H1 (cell line): ENCODE results near the gene OR13J1. TPM values are rescaled to one million over a fixed set of nuclear protein-coding genes. Genes with fewer than 3 reads are reported as not detected.

Experiments
- CTCF ChIA-PET: fragments of 300-600 bp; sonication (Branson Sonifier 250); formaldehyde crosslinking; loops from one replicate; lab custom pipeline; 2021; ENCODE audit not compliant: partially characterized antibody; lab: Charles Lee
- POLR2A ChIA-PET: fragments of 300-600 bp; sonication (Branson Sonifier 250); formaldehyde crosslinking; loops from one replicate; lab custom pipeline; 2021; ENCODE audit warnings: inconsistent platforms; ENCODE audit not compliant: partially characterized antibody; lab: Charles Lee
- DNase-seq, 2 experiments: peaks; one replicate each; pipeline versions ENCODE4 v3.0.0 to v3.0.0-alpha.2; 2010 to 2022; ENCODE audit warnings: low spot score in 2 of 2, low read depth in 1 of 2, mixed read lengths in 1 of 2
- FAIRE-seq: peaks from 2 replicates; lab custom pipeline; 2011; peaks lifted over from hg19 to GRCh38; lab: Jason Lieb, UNC
- H2AFZ ChIP-seq: 2 replicates; pipeline ENCODE4 v1.8.1; 2012; ENCODE audit warnings: low read length, inconsistent platforms
- H2AK5ac ChIP-seq: 2 replicates; pipeline ENCODE4 v1.6.1; 2013; ENCODE audit warnings: low read depth, low read length
- H2BK120ac ChIP-seq: replicated peaks from 2 replicates; pipeline ENCODE3; 2013; ENCODE audit warnings: low read depth, low read length, inconsistent platforms
- H2BK12ac ChIP-seq: 2 replicates; pipeline ENCODE4 v1.6.1; 2013; ENCODE audit warnings: low read depth, low read length
- H2BK15ac ChIP-seq: 2 replicates; pipeline ENCODE4 v1.6.1; 2013; ENCODE audit warnings: low read length
- H2BK20ac ChIP-seq: 2 replicates; pipeline ENCODE4 v1.6.1; 2013; ENCODE audit warnings: low read length
- H2BK5ac ChIP-seq: 2 replicates; pipeline ENCODE4 v1.6.1; 2013; ENCODE audit warnings: low read depth, low read length
- H3K14ac ChIP-seq: 2 replicates; pipeline ENCODE4 v1.6.1; 2013; ENCODE audit warnings: inconsistent platforms; ENCODE audit not compliant: insufficient read length
- H3K18ac ChIP-seq: 2 replicates; pipeline ENCODE4 v1.6.1; 2013; ENCODE audit warnings: low read length; ENCODE audit errors: extremely low read depth
- H3K23ac ChIP-seq: 2 replicates; pipeline ENCODE4 v1.6.1; 2013; ENCODE audit warnings: inconsistent platforms; ENCODE audit not compliant: insufficient read length
- H3K23me2 ChIP-seq: 2 replicates; pipeline ENCODE4 v1.6.1; 2013; ENCODE audit warnings: low read depth, low read length
- H3K27ac ChIP-seq: 2 replicates; pipeline ENCODE4 v1.6.1; 2011; ENCODE audit warnings: low read depth, low read length, inconsistent platforms
- H3K27me3 ChIP-seq, 4 experiments: replicated peaks in 1 of 4; 1 replicate in 1 of 4; 2 replicates in 3 of 4; pipeline versions ENCODE4 v1.6.1 to v1.8.1; 2011 to 2013; ENCODE audit warnings: low read length in 3 of 4, mild to moderate bottlenecking in 3 of 4, inconsistent platforms in 2 of 4, mixed read lengths in 2 of 4, moderate library complexity in 1 of 4; ENCODE audit not compliant: control insufficient read depth in 3 of 4, insufficient read depth in 3 of 4; ENCODE audit errors: extremely low read depth in 1 of 4
- H3K36me3 ChIP-seq, 4 experiments: 2 replicates each; pipeline versions ENCODE4 v1.6.1 to v1.8.1; 2011 to 2013; ENCODE audit warnings: mild to moderate bottlenecking in 4 of 4, low read length in 3 of 4, moderate library complexity in 2 of 4, control low read depth in 1 of 4, inconsistent platforms in 1 of 4; ENCODE audit not compliant: insufficient read depth in 4 of 4, control insufficient read depth in 2 of 4
- H3K4ac ChIP-seq: replicated peaks from 2 replicates; pipeline ENCODE3; 2013; ENCODE audit warnings: low read length, low read depth, mixed read lengths, inconsistent platforms; ENCODE audit not compliant: insufficient read length
- H3K4me1 ChIP-seq, 4 experiments: replicated peaks in 1 of 4; 1 replicate in 1 of 4; 2 replicates in 3 of 4; pipeline versions ENCODE4 v1.6.1 to v1.8.1; 2011 to 2013; ENCODE audit warnings: low read length in 3 of 4, inconsistent platforms in 2 of 4, mixed read lengths in 1 of 4; ENCODE audit not compliant: insufficient read depth in 4 of 4, control insufficient read depth in 3 of 4
- H3K4me2 ChIP-seq, 2 experiments: 2 replicates each; pipeline versions ENCODE4 v1.6.1 to v1.8.1; 2011 to 2013; ENCODE audit warnings: low read depth in 2 of 2, low read length in 2 of 2, control low read depth in 1 of 2, inconsistent platforms in 1 of 2, mild to moderate bottlenecking in 1 of 2; ENCODE audit not compliant: insufficient read depth in 1 of 2
- H3K4me3 ChIP-seq, 4 experiments: fragments of 200-600, 300-600 bp in 1 of 4; sonication (generic), shearing (Covaris generic), sonication (Bioruptor Twin) in 1 of 4; 2 replicates each; pipeline versions ENCODE4 v1.5.1 to v1.8.1; 2011 to 2016; ENCODE audit warnings: low read length in 4 of 4, low read depth in 3 of 4, control low read depth in 2 of 4, inconsistent platforms in 2 of 4, mild to moderate bottlenecking in 2 of 4, mixed read lengths in 1 of 4, moderate library complexity in 1 of 4; ENCODE audit not compliant: insufficient read depth in 2 of 4; ENCODE audit errors: extremely low read depth in 1 of 4
- H3K56ac ChIP-seq: replicated peaks from 2 replicates; pipeline ENCODE3; 2013; ENCODE audit warnings: low read depth, mild to moderate bottlenecking, mixed read lengths, low read length, inconsistent platforms; ENCODE audit not compliant: insufficient read length
- H3K79me1 ChIP-seq: 2 replicates; pipeline ENCODE4 v1.6.1; 2013; ENCODE audit warnings: low read depth, low read length, control low read depth
- H3K79me2 ChIP-seq, 2 experiments: 2 replicates each; pipeline versions ENCODE4 v1.6.1 to v1.8.1; 2012 to 2013; ENCODE audit warnings: low read length in 2 of 2, mild to moderate bottlenecking in 2 of 2, inconsistent platforms in 1 of 2; ENCODE audit not compliant: insufficient read depth in 2 of 2, control insufficient read depth in 1 of 2
- H3K9ac ChIP-seq, 4 experiments: replicated peaks in 1 of 4; 1 replicate in 1 of 4; 2 replicates in 3 of 4; pipeline versions ENCODE4 v1.6.1 to v1.8.1; 2011 to 2013; ENCODE audit warnings: low read depth in 3 of 4, low read length in 3 of 4, control low read depth in 2 of 4, mild to moderate bottlenecking in 2 of 4, moderate library complexity in 2 of 4, inconsistent platforms in 1 of 4; ENCODE audit errors: extremely low read depth in 1 of 4
- H3K9me3 ChIP-seq, 2 experiments: 2 replicates each; pipeline versions ENCODE4 v1.6.1 to v1.8.1; 2012 to 2013; ENCODE audit warnings: mild to moderate bottlenecking in 2 of 2, moderate library complexity in 2 of 2, control low read depth in 1 of 2, inconsistent platforms in 1 of 2, low read depth in 1 of 2, low read length in 1 of 2, mixed read lengths in 1 of 2; ENCODE audit not compliant: insufficient read depth in 2 of 2
- H4K20me1 ChIP-seq, 2 experiments: replicated peaks in 1 of 2; 2 replicates each; pipeline versions ENCODE3 to v1.8.1; 2011 to 2013; ENCODE audit warnings: inconsistent platforms in 2 of 2, low read length in 2 of 2, mild to moderate bottlenecking in 1 of 2; ENCODE audit not compliant: insufficient read depth in 2 of 2, control insufficient read depth in 1 of 2
- H4K5ac ChIP-seq: 2 replicates; pipeline ENCODE4 v1.6.1; 2013; ENCODE audit warnings: low read length, low read depth, mixed read lengths, inconsistent platforms; ENCODE audit not compliant: insufficient read length
- H4K8ac ChIP-seq: 2 replicates; pipeline ENCODE4 v1.8.0; 2013; ENCODE audit warnings: mild to moderate bottlenecking, moderate library complexity, low read length, inconsistent platforms; ENCODE audit not compliant: insufficient read depth; ENCODE audit errors: extremely low read depth
- H4K91ac ChIP-seq: replicated peaks from 2 replicates; pipeline ENCODE3; 2013; ENCODE audit warnings: low read length, mixed read lengths, inconsistent platforms; ENCODE audit not compliant: insufficient read length
- NRF1 ChIP-seq: IDR thresholded peaks from 2 replicates; pipeline ENCODE4 v1.6.1; 2011; ENCODE audit warnings: mild to moderate bottlenecking, low read depth, low read length, improper control_type of control experiment
- TCF12 ChIP-seq: IDR thresholded peaks from 2 replicates; pipeline ENCODE4 v1.6.1; 2011; ENCODE audit warnings: low read depth, mild to moderate bottlenecking, low read length
- WGBS, 2 experiments: shearing (Covaris generic) in 1 of 2; methylation state at CpG; one replicate each; pipeline versions ENCODE4 v1.1.6 to v1.1.7; 2013 to 2015; ENCODE audit warnings: low lambda C conversion rate in 2 of 2, mixed read lengths in 2 of 2, inconsistent platforms in 1 of 2, low coverage in 1 of 2, missing lambda C conversion rate in 1 of 2; ENCODE audit not compliant: insufficient replicate concordance in 2 of 2, insufficient coverage in 1 of 2, insufficient read length in 1 of 2; ENCODE audit errors: extremely low coverage in 1 of 2, missing lambda C conversion rate in 1 of 2; 5-methylcytosine and 5-hydroxymethylcytosine counted together
- polyA plus RNA-seq, 7 experiments: library from polyadenylated mRNA; depleted of rRNA in 3 of 7; stranded (reverse) in 5 of 7; unstranded in 2 of 7; fragments of >200 nt in 5 of 7; fragments of 200-250 nt in 2 of 7; gene quantifications; 1 replicate in 5 of 7; 2 replicates in 1 of 7; 4 replicates in 1 of 7; pipeline versions ENCODE4 v1.2.1 to v1.2.3, GENCODE V29; 2011 to 2013; ENCODE audit warnings: missing spikeins in 2 of 7, mixed read lengths in 2 of 7
- total RNA-seq: library from RNA; stranded (reverse); fragmentation: NEBNext Ultra II Directional; extraction: Animal tissue kit (Norgen Biotek cat#: 25700); gene quantifications from 2 replicates; pipeline ENCODE4 v1.2.1, GENCODE V29; 2021

The OR13J1 gene
- total and polyA plus RNA-seq, 2 of the 8 experiments (the other 6 are each of a cell fraction or from before 2014, with no cell fraction given): not detected

- CTCF ChIA-PET: interaction anchor here (0.7 to 16.5 kb wide), 17 partner anchors 9 to 225 kb away, joined by 3 to 172 read pairs (median 5); partner anchors contain the start of genes FAM221B, HINT2 and TMEM8B
- Histone ChIP-seq H3K4me3 (no peak overlapping the region), H3K27me3 (no peaks in the 10 kb centered on the region; a peak in 1 of 7 replicates), H3K14ac (no peak overlapping the region), H3K23me2 (no peaks in the 10 kb centered on the region), H3K9ac (no peak overlapping the region), H3K36me3 (no peaks in the 10 kb centered on the region), H3K9me3 (no peaks in the 10 kb centered on the region), H2BK120ac (no peak overlapping the region), H4K20me1 (no peaks in the 10 kb centered on the region), H2BK20ac (no peak overlapping the region), H3K18ac (no peak overlapping the region), H4K91ac (no peak overlapping the region), H4K8ac (no peak overlapping the region), H4K5ac (no peak overlapping the region), H3K23ac (no peak overlapping the region), H3K4me1 (peaks cover 0 to 3% (median 1%) of the 10 kb centered on the region in 4 experiments; a peak in 4 of 7 replicates), H3K4me2 (no peak overlapping the region), H3K27ac (no peak overlapping the region), H2AFZ (no peak overlapping the region), H2BK15ac (no peak overlapping the region), H2AK5ac (no peak overlapping the region), H3K79me1 (no peaks in the 10 kb centered on the region), H3K79me2 (no peaks in the 10 kb centered on the region), H2BK12ac (0 out of 2 replicates have a peak overlapping the region, but pooled peaks have one; percentile 27), H2BK5ac (no peak overlapping the region), H3K56ac (no peak overlapping the region), H3K4ac (no peak overlapping the region)
- POLR2A ChIA-PET: interaction anchor here (0.5 to 1.1 kb wide), 2 partner anchors 22 to 33 kb away, joined by 4 read pairs; no protein-coding TSS in a partner anchor
- no peak for TF ChIP-seq TCF12
- TF ChIP-seq NRF1: no peak
- no peak for FAIRE-seq
- no peak for DNase-seq
- WGBS, 2 experiments: 99% methylated on average over 5 of the region's 5 CpGs; no CpG with 5 or more reads in 1 of the 2 experiments
Observed at GRCh38 chr9:35836595-35836994, 33.6 kb downstream of the OR13J1 start.
